Measurements from ENCODE around the gene TBC1D5.

DNA sequence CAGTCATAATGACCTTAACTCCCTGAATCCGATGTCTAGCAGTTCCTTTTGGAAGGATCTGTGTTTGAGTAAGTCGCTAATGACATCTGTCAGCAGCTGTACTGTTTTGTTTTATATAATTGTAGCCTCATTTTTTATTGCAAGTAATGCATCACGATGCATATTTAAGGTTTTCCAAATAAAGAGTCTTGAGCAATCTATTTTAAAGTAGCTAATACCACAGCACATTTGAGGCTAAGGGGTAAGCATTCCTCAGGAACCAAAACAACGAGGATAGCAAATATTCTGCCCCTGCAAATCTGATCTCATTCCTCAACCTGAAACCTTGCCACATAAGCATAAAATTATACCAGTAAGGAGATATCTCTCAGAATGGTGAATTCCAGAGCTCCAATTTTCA, 98.7 kb downstream of the TBC1D5 start:
- TF ChIP-seq, protein P1, sequence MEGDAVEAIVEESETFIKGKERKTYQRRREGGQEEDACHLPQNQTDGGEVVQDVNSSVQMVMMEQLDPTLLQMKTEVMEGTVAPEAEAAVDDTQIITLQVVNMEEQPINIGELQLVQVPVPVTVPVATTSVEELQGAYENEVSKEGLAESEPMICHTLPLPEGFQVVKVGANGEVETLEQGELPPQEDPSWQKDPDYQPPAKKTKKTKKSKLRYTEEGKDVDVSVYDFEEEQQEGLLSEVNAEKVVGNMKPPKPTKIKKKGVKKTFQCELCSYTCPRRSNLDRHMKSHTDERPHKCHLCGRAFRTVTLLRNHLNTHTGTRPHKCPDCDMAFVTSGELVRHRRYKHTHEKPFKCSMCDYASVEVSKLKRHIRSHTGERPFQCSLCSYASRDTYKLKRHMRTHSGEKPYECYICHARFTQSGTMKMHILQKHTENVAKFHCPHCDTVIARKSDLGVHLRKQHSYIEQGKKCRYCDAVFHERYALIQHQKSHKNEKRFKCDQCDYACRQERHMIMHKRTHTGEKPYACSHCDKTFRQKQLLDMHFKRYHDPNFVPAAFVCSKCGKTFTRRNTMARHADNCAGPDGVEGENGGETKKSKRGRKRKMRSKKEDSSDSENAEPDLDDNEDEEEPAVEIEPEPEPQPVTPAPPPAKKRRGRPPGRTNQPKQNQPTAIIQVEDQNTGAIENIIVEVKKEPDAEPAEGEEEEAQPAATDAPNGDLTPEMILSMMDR (IDR thresholded peaks at IDR 0.05; ENCODE audit: low read depth, low read length): no peak
- TF ChIP-seq POLR2A (IDR thresholded peaks at IDR 0.05; ENCODE audit: extremely low read depth, insufficient read length) (no peak), MYC (IDR thresholded peaks at IDR 0.05; ENCODE audit: low read depth, low read length) (no peak)
- TF ChIP-seq, protein P2, sequence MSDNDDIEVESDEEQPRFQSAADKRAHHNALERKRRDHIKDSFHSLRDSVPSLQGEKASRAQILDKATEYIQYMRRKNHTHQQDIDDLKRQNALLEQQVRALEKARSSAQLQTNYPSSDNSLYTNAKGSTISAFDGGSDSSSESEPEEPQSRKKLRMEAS (IDR thresholded peaks at IDR 0.05; ENCODE audit: low read depth, low read length): no peak

Measured in NB4 (cell line).